HG03196 (cell line): ENCODE measurements around the gene RSRC1.
A peak's percentile ranks its signal among the peaks of the same experiment; 100 is the strongest.
"Not testable (repeated sequence)": the region's sequence is repeated elsewhere in the genome, so short reads cannot be mapped to it uniquely, and the experiment has no call there.

ENCODE experiments used
- ATAC-seq: cut with Tn5 transposase; IDR thresholded peaks from one replicate; pipeline ENCODE4 v1.9.1; 2021; ENCODE audit not compliant: unreplicated experiment

Gene RSRC1

GRCh38 chr3:158312560-158313141 is 202.8 kb downstream of the RSRC1 start:
- no peak for ATAC-seq

- peak; percentile 65 for ATAC-seq
Measured at GRCh38 chr3:158313338-158313927, 203.5 kb downstream of the RSRC1 start.

- no peak for ATAC-seq
Measured at GRCh38 chr3:158314426-158315357, 204.8 kb downstream of the RSRC1 start.

- ATAC-seq: not testable (repeated sequence)
Measured at GRCh38 chr3:158329696-158330441, 220.0 kb downstream of the RSRC1 start.

- ATAC-seq: no peak
Measured at GRCh38 chr3:158330870-158331269, 221.0 kb downstream of the RSRC1 start.

- ATAC-seq: no peak
Measured at GRCh38 chr3:158333736-158334135, 223.8 kb downstream of the RSRC1 start.

- no peak for ATAC-seq
Measured at GRCh38 chr3:158337110-158337509, 227.2 kb downstream of the RSRC1 start.

- ATAC-seq: no peak
Measured at GRCh38 chr3:158339638-158340037, 229.7 kb downstream of the RSRC1 start.

- not testable (repeated sequence) for ATAC-seq
Measured at GRCh38 chr3:158340951-158341350, 231.1 kb downstream of the RSRC1 start.

- no peak for ATAC-seq
Measured at GRCh38 chr3:158347966-158348365, 238.1 kb downstream of the RSRC1 start.

GRCh38 chr3:158350971-158351370 is 241.1 kb downstream of the RSRC1 start:
- ATAC-seq: no peak

GRCh38 chr3:158352551-158352950 is 242.7 kb downstream of the RSRC1 start:
- peak; percentile 43 for ATAC-seq

- peak; percentile 42 for ATAC-seq
Measured at GRCh38 chr3:158354713-158355112, 244.8 kb downstream of the RSRC1 start.

- ATAC-seq: peak; percentile 82
Measured at GRCh38 chr3:158355623-158356588, 246.0 kb downstream of the RSRC1 start.

GRCh38 chr3:158359339-158359738 is 249.4 kb downstream of the RSRC1 start:
- no peak for ATAC-seq

- ATAC-seq: no peak
Measured at GRCh38 chr3:158360756-158361448, 251.0 kb downstream of the RSRC1 start.

- no peak for ATAC-seq
Measured at GRCh38 chr3:158368271-158368670, 258.4 kb downstream of the RSRC1 start.

- ATAC-seq: no peak
Measured at GRCh38 chr3:158369279-158369678, 259.4 kb downstream of the RSRC1 start.

- ATAC-seq: no peak
Measured at GRCh38 chr3:158379517-158379916, 269.6 kb downstream of the RSRC1 start.
